ENCODE data around the gene TYMS. TPM values are rescaled to one million over a fixed set of nuclear protein-coding genes. Genes with fewer than 3 reads are reported as not detected.

TYMS gene
- total RNA-seq, 4 donors from 2014 or later: 6.7 to 29.6 (median 21.3) TPM

- 88 to 90% methylated on average over 4 of the region's 4 CpGs for WGBS, 2 donors
- no peak for TF ChIP-seq POLR2A (IDR thresholded peaks at IDR 0.05)
- TF ChIP-seq, protein P1, sequence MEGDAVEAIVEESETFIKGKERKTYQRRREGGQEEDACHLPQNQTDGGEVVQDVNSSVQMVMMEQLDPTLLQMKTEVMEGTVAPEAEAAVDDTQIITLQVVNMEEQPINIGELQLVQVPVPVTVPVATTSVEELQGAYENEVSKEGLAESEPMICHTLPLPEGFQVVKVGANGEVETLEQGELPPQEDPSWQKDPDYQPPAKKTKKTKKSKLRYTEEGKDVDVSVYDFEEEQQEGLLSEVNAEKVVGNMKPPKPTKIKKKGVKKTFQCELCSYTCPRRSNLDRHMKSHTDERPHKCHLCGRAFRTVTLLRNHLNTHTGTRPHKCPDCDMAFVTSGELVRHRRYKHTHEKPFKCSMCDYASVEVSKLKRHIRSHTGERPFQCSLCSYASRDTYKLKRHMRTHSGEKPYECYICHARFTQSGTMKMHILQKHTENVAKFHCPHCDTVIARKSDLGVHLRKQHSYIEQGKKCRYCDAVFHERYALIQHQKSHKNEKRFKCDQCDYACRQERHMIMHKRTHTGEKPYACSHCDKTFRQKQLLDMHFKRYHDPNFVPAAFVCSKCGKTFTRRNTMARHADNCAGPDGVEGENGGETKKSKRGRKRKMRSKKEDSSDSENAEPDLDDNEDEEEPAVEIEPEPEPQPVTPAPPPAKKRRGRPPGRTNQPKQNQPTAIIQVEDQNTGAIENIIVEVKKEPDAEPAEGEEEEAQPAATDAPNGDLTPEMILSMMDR (IDR thresholded peaks at IDR 0.05): no peak
- no peaks in the 10 kb centered on the region for H3K9me3 ChIP-seq
- intact Hi-C loops (cut with DNase I): no loop called here
- DNase-seq: no peak
- H3K27ac ChIP-seq: no peak overlapping the region
- no peak overlapping the region for H3K4me3 ChIP-seq
- peaks cover 0 to 5% (median 0%) of the 10 kb centered on the region in 3 donors for H3K4me1 ChIP-seq
- H3K36me3 ChIP-seq: no peaks in the 10 kb centered on the region
- peaks cover 0 to 26% (median 0%) of the 10 kb centered on the region in 4 donors for H3K27me3 ChIP-seq
Observed at GRCh38 chr18:652131-652530, 5.3 kb upstream of the TYMS start.

- intact Hi-C loops (cut with DNase I): no loop called here
- Histone ChIP-seq H3K27me3 (peaks cover 0 to 36% (median 0%) of the 10 kb centered on the region in 4 donors), H3K4me3 (no peak overlapping the region), H3K9me3 (no peaks in the 10 kb centered on the region), H3K27ac (no peak overlapping the region), H3K4me1 (peaks cover 0 to 16% (median 2%) of the 10 kb centered on the region in 3 donors), H3K36me3 (no peaks in the 10 kb centered on the region)
- no peak for TF ChIP-seq POLR2A (IDR thresholded peaks at IDR 0.05)
- TF ChIP-seq, protein P1 (IDR thresholded peaks at IDR 0.05): no peak
- DNase-seq: no peak
- WGBS, 2 donors: 91% methylated on average over 2 of the region's 2 CpGs
Observed at GRCh38 chr18:653512-653911, 3.9 kb upstream of the TYMS start.

- TF ChIP-seq, protein P1 (IDR thresholded peaks at IDR 0.05): no peak
- TF ChIP-seq POLR2A (IDR thresholded peaks at IDR 0.05): no peak
- no peak overlapping the region for H3K4me3 ChIP-seq
- H3K27ac ChIP-seq: no peak overlapping the region
- intact Hi-C loops (cut with DNase I): no loop called here
- no peaks in the 10 kb centered on the region for H3K9me3 ChIP-seq
- no peak for DNase-seq
- H3K4me1 ChIP-seq: peaks cover 0 to 21% (median 5%) of the 10 kb centered on the region in 3 donors
- no peaks in the 10 kb centered on the region for H3K36me3 ChIP-seq
- WGBS, 2 donors: 88 to 95% methylated on average over 4 of the region's 4 CpGs
- peaks cover 0 to 46% (median 0%) of the 10 kb centered on the region in 4 donors for H3K27me3 ChIP-seq
Observed at GRCh38 chr18:654601-655000, 2.9 kb upstream of the TYMS start.

DNA sequence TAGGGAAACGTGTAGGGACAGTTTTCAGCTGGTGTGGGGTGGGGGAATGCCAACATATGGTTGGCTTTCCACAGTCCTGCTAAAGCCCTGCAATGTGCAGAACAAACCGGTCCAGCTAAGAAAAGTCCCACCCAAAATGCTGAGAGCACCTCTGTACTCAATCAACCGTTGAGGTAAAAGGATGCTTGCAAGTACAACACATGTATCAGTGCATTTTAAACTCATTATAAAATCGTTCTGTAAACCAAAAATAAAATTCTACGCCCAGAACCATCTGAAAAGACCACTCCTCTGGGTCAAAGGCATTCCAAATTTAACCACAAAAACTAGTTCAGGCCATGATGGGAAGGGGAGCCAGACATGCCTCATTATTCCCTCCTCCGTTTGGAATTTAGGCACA, 2.0 kb upstream of the TYMS start:
- Histone ChIP-seq H3K4me1 (peaks cover 0 to 21% (median 5%) of the 10 kb centered on the region in 3 donors), H3K9me3 (no peaks in the 10 kb centered on the region), H3K27me3 (peaks cover 0 to 46% (median 0%) of the 10 kb centered on the region in 4 donors), H3K4me3 (no peak overlapping the region), H3K27ac (no peak overlapping the region), H3K36me3 (no peaks in the 10 kb centered on the region)
- WGBS, 2 donors: 59 to 81% methylated on average over 6 of the region's 6 CpGs
- intact Hi-C loops (cut with DNase I): no loop called here
- DNase-seq: no peak
- TF ChIP-seq POLR2A (IDR thresholded peaks at IDR 0.05): no peak
- TF ChIP-seq, protein P1 (IDR thresholded peaks at IDR 0.05): no peak

DNA sequence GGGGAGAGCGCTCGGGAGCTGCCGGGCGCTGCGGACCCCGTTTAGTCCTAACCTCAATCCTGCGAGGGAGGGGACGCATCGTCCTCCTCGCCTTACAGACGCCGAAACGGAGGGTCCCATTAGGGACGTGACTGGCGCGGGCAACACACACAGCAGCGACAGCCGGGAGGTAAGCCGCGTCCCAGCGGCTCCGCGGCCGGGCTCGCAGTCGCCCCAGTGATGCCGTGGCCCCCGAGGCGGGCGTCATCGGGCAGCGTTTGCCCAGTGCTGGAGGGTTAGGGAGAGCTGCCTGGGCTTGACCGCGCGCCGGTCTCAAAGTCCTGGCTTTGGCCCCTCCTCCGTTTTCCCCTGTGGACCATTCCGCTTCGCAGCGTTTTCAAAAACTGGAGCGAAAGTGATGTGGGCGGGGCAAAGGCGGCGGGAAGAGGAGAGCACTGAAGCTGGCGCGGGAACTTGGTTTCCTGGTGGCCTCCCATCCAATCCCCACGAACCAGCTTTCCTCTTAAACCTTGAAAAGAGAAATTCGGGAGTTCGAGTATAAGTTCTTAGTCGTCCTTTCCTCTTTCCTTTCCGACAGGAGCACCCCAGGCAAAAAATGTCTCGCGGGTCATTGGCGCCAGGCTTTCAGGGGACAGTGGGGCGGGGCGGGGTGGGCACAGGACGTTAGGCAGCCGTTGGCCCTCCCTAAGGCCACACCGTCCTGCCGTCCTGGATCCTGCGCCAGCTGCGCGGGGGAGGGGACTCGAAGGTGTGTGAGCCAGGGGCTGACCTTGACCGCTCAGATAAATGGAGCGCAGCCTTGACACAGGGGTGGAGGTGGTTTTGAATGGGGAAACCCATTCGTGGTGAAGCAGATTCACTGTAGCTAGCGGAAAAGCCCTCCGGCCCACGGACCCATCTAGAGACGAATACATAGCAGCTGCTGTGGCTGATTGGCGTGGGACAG, 821 bp downstream of the TYMS start:
- Histone ChIP-seq H3K9me3 (no peaks in the 10 kb centered on the region), H3K4me1 (peaks cover 0 to 21% (median 5%) of the 10 kb centered on the region in 3 donors), H3K36me3 (no peaks in the 10 kb centered on the region), H3K4me3 (peak overlapping the region; percentile 52 to 85 (median 70)), H3K27ac (peak overlapping the region; percentile 62 to 79 (median 62)), H3K27me3 (peaks cover 0 to 46% (median 0%) of the 10 kb centered on the region in 4 donors)
- peak in 1 of 4 donors; percentile 39 for TF ChIP-seq POLR2A (IDR thresholded peaks at IDR 0.05)
- TF ChIP-seq, protein P1 (IDR thresholded peaks at IDR 0.05): no peak
- no peak for DNase-seq
- WGBS, 2 donors: 14 to 22% methylated on average over 11 to 14 of the region's 72 CpGs
- intact Hi-C loops (cut with DNase I): no loop called here

Data from esophagus squamous epithelium (tissue), 5 donors.